HG03575 (cell line): ENCODE results near the gene CENPK.
"Not testable (repeated sequence)": the region's sequence is repeated elsewhere in the genome, so short reads cannot be mapped to it uniquely, and the experiment has no call there.

Experiments
- ATAC-seq: cut with Tn5 transposase; IDR thresholded peaks from one replicate; pipeline ENCODE4 v1.9.1; 2021; ENCODE audit not compliant: unreplicated experiment, insufficient number of reproducible peaks, low FRiP score; ENCODE audit errors: extremely low read depth

Gene CENPK

GRCh38 chr5:65512170-65512937 is 50.6 kb downstream of the CENPK start:
- no peak for ATAC-seq

- ATAC-seq: no peak
Observed at GRCh38 chr5:65508978-65509377, 54.0 kb downstream of the CENPK start.

- no peak for ATAC-seq
Observed at GRCh38 chr5:65506961-65507360, 56.0 kb downstream of the CENPK start.

- ATAC-seq: no peak
Observed at GRCh38 chr5:65489119-65489518, 73.8 kb downstream of the CENPK start.

- not testable (repeated sequence) for ATAC-seq
Observed at GRCh38 chr5:65488038-65488687, 74.8 kb downstream of the CENPK start.

GRCh38 chr5:65486803-65487202 is 76.2 kb downstream of the CENPK start:
- ATAC-seq: not testable (repeated sequence)

GRCh38 chr5:65485405-65485804 is 77.6 kb downstream of the CENPK start:
- ATAC-seq: no peak

- ATAC-seq: peak; percentile 33
Observed at GRCh38 chr5:65483546-65484346, 79.2 kb downstream of the CENPK start.

- no peak for ATAC-seq
Observed at GRCh38 chr5:65482736-65483545, 80.0 kb downstream of the CENPK start.

GRCh38 chr5:65482296-65482735 is 80.7 kb downstream of the CENPK start:
- ATAC-seq: no peak

GRCh38 chr5:65481635-65482295 is 81.2 kb downstream of the CENPK start, which contains the start of gene ADAMTS6:
TSS of gene ADAMTS6 (minus strand) at chr5:65481920. CDS start at chr5:65473673, 8,247 bp downstream.
- ATAC-seq: no peak

GRCh38 chr5:65481171-65481581 is 81.8 kb downstream of the CENPK start:
- ATAC-seq: no peak

- ATAC-seq: no peak
Observed at GRCh38 chr5:65480306-65480865, 82.6 kb downstream of the CENPK start.

- no peak for ATAC-seq
Observed at GRCh38 chr5:65479527-65479926, 83.4 kb downstream of the CENPK start.

GRCh38 chr5:65478336-65478735 is 84.6 kb downstream of the CENPK start:
- no peak for ATAC-seq

- ATAC-seq: no peak
Observed at GRCh38 chr5:65475895-65476294, 87.1 kb downstream of the CENPK start.

- no peak for ATAC-seq
Observed at GRCh38 chr5:65475336-65475735, 87.6 kb downstream of the CENPK start.

GRCh38 chr5:65474130-65474711 is 88.7 kb downstream of the CENPK start:
- no peak for ATAC-seq
